MCF 10A (cell line): Measurements from ENCODE around the gene OS9. TPM values are rescaled to one million over a fixed set of nuclear protein-coding genes. Genes with fewer than 3 reads are reported as not detected.

Experiments
- BruUV-seq: library from RNA; stranded (reverse); fragments of 400-500 nt; replicated peaks from 2 replicates; lab custom pipeline; 2021; lab: Mats Ljungman, UMichigan
- CTCF ChIA-PET: fragments of 300-600 bp; sonication (Branson Sonifier 250); formaldehyde crosslinking; extraction: SDS; loops from one replicate; lab custom pipeline; 2021; ENCODE audit warnings: antibody characterized with exemption, inconsistent platforms; lab: Yijun Ruan, JAX
- POLR2A ChIA-PET: fragments of 300-600, 350-650 bp; sonication (Branson Sonifier 250); formaldehyde crosslinking; extraction: SDS; loops from one replicate; lab custom pipeline; 2020; ENCODE audit warnings: antibody characterized with exemption, inconsistent platforms; lab: Yijun Ruan, JAX
- DNase-seq: peaks from one replicate; pipeline ENCODE4 v3.0.0-alpha.2; 2018; ENCODE audit not compliant: unreplicated experiment
- H3K27ac Mint-ChIP-seq: one replicate; pipeline ENCODE4 v1.8.0; 2022; ENCODE audit warnings: mild to moderate bottlenecking, low read depth, mixed read lengths; ENCODE audit not compliant: unreplicated experiment
- H3K27me3 Mint-ChIP-seq: one replicate; pipeline ENCODE4 v1.8.0; 2022; ENCODE audit warnings: mixed read lengths; ENCODE audit not compliant: insufficient read depth, unreplicated experiment
- H3K36me3 Mint-ChIP-seq: one replicate; pipeline ENCODE4 v1.8.0; 2022; ENCODE audit warnings: mild to moderate bottlenecking, moderate library complexity, mixed read lengths; ENCODE audit not compliant: insufficient read depth, unreplicated experiment
- H3K4me1 Mint-ChIP-seq: one replicate; pipeline ENCODE4 v1.8.0; 2022; ENCODE audit warnings: mixed read lengths; ENCODE audit not compliant: insufficient read depth, unreplicated experiment
- H3K4me3 Mint-ChIP-seq: one replicate; pipeline ENCODE4 v1.8.0; 2022; ENCODE audit warnings: mild to moderate bottlenecking, moderate library complexity, mixed read lengths; ENCODE audit not compliant: unreplicated experiment
- H3K9me3 Mint-ChIP-seq: one replicate; pipeline ENCODE4 v1.8.0; 2022; ENCODE audit warnings: mixed read lengths; ENCODE audit not compliant: unreplicated experiment
- intact Hi-C: fragments of 100-400 bp; cut with micrococcal nuclease; formaldehyde crosslinking; loops from 2 replicates; pipeline ENCODE4 v1.14.1; 2022
- total RNA-seq: library from RNA; stranded (reverse); gene quantifications from 2 replicates; pipeline ENCODE4 v1.2.3, GENCODE V29; 2022
- TF ChIP-seq, protein P1 (sequence below): fragments of 200-600 bp; IDR thresholded peaks from one replicate; pipeline ENCODE4 v1.8.0; 2022; ENCODE audit warnings: antibody characterized with exemption, mild to moderate bottlenecking; ENCODE audit not compliant: unreplicated experiment

Gene OS9
- total RNA-seq, 1 experiment from 2014 or later, result 125 TPM

GRCh38 chr12:57756406-57757341 lies 62.7 kb downstream of the OS9 start:
- no peaks in the 10 kb centered on the region for H3K27me3 Mint-ChIP-seq
- H3K4me3 Mint-ChIP-seq, result peak overlapping the region; percentile 73
- TF ChIP-seq, protein P1, sequence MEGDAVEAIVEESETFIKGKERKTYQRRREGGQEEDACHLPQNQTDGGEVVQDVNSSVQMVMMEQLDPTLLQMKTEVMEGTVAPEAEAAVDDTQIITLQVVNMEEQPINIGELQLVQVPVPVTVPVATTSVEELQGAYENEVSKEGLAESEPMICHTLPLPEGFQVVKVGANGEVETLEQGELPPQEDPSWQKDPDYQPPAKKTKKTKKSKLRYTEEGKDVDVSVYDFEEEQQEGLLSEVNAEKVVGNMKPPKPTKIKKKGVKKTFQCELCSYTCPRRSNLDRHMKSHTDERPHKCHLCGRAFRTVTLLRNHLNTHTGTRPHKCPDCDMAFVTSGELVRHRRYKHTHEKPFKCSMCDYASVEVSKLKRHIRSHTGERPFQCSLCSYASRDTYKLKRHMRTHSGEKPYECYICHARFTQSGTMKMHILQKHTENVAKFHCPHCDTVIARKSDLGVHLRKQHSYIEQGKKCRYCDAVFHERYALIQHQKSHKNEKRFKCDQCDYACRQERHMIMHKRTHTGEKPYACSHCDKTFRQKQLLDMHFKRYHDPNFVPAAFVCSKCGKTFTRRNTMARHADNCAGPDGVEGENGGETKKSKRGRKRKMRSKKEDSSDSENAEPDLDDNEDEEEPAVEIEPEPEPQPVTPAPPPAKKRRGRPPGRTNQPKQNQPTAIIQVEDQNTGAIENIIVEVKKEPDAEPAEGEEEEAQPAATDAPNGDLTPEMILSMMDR, result no peak
- no peak for DNase-seq
- ChIA-PET CTCF (interaction anchor here (0.6 to 2.3 kb wide), 11 partner anchors 10 to 1289 kb away, joined by 3 to 12 read pairs (median 4); partner anchors contain the start of genes CYP27B1, EEF1AKMT3, METTL1 and TSFM), POLR2A (interaction anchor here (0.6 to 4.1 kb wide), 6 partner anchors 8 to 88 kb away, joined by 4 to 26 read pairs (median 7); partner anchors contain the start of genes CYP27B1, TSFM and TSPAN31)
- H3K27ac Mint-ChIP-seq, result no peak overlapping the region
- H3K9me3 Mint-ChIP-seq, result no peaks in the 10 kb centered on the region
- intact Hi-C loops, result no loop called here
- H3K36me3 Mint-ChIP-seq, result peaks cover 17% of the 10 kb centered on the region
- BruUV-seq, result no TSS peak
- peaks cover 27% of the 10 kb centered on the region for H3K4me1 Mint-ChIP-seq

GRCh38 chr12:57757771-57758170 lies 63.8 kb downstream of the OS9 start:
- H3K27ac Mint-ChIP-seq, result no peak overlapping the region
- H3K27me3 Mint-ChIP-seq, result no peaks in the 10 kb centered on the region
- DNase-seq, result no peak
- TF ChIP-seq, protein P1, result no peak
- POLR2A ChIA-PET, result interaction anchor here (0.6 to 4.1 kb wide), 2 partner anchors 9 to 86 kb away, joined by 4 to 26 read pairs; partner anchors contain the start of gene CYP27B1
- H3K9me3 Mint-ChIP-seq, result no peaks in the 10 kb centered on the region
- CTCF ChIA-PET, result interaction anchor here (0.6 to 2.3 kb wide), 4 partner anchors 9 to 1288 kb away, joined by 3 to 12 read pairs (median 5); partner anchors contain the start of gene CYP27B1
- intact Hi-C loops, result no loop called here
- no peak overlapping the region for H3K4me3 Mint-ChIP-seq
- no TSS peak for BruUV-seq
- H3K4me1 Mint-ChIP-seq, result peaks cover 24% of the 10 kb centered on the region
- H3K36me3 Mint-ChIP-seq, result peaks cover 13% of the 10 kb centered on the region

- intact Hi-C loops, result no loop called here
- CTCF ChIA-PET, result interaction anchor here (0.5 to 2.3 kb wide), 15 partner anchors 9 to 299 kb away, joined by 3 to 13 read pairs (median 4); partner anchors contain the start of gene GLI1
- Mint-ChIP-seq H3K4me3 (no peak overlapping the region), H3K9me3 (no peaks in the 10 kb centered on the region), H3K4me1 (peaks cover 20% of the 10 kb centered on the region), H3K36me3 (peaks cover 19% of the 10 kb centered on the region), H3K27ac (no peak overlapping the region), H3K27me3 (no peaks in the 10 kb centered on the region)
- TF ChIP-seq, protein P1, result no peak
- no peak for DNase-seq
- no TSS peak for BruUV-seq
- POLR2A ChIA-PET, result interaction anchor here (0.9 to 2.0 kb wide), 3 partner anchors 13 to 24 kb away, joined by 3 to 8 read pairs (median 5); partner anchors contain the start of genes EEF1AKMT3, METTL1, TSFM and TSPAN31
Measured at GRCh38 chr12:57758552-57759359, 64.8 kb downstream of the OS9 start.
